NB4 (cell line): Measurements from ENCODE around the gene TRABD2B.

ENCODE experiments used
- MAX ChIP-seq: IDR thresholded peaks from 2 replicates; pipeline ENCODE4 v1.6.1; 2011; ENCODE audit warnings: low read depth, low read length
- POLR2A ChIP-seq: IDR thresholded peaks from 2 replicates; pipeline ENCODE4 v1.6.1; 2011; ENCODE audit warnings: mild to moderate bottlenecking; ENCODE audit not compliant: insufficient read length; ENCODE audit errors: extremely low read depth
- TF ChIP-seq, protein P1 (sequence below): IDR thresholded peaks from one replicate; pipeline ENCODE4 v1.5.1; 2012; ENCODE audit warnings: low read depth, low read length

DNA sequence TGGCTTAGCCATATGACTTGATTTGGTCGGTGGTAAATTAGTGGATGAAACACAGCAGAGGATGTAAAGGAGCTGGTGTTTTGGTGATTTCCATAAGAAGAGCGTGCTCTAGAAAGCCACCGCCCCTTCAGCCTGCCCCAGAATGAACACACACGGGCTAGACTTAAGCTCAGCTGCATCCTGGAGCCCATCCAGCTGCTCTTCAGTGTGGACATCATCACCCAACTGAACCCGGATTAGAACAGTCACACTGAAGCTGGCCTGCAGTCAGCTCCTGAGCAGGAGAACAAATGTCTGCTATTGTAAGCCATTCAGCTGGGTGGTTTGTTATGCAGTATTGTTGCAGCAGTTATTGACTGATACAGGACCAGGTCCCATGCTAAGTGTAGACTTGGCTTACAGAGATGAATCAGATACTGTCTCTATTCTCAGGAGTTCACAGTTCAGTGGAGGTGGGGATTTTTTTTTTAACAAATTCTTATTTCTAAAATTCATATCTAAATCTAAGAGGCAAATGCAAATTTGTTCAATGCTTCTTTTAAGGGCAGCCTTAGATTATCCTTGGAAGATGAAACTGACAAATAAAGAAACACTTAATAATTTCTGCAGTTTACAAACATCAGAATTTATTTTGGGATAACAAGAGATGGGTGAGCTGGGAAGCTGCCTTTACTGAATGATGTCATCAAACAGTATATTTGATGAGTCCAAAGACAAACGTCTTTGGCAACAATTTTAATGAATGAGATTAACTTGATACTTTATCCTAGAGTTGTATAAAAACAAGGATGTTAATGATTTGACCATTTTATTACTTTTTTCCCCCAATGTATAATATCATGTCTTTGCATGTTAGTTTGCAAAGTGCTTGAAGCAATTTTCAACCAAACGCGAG is 251.2 kb downstream of the TRABD2B start:
- TF ChIP-seq POLR2A (no peak), MAX (no peak)
- TF ChIP-seq, protein P1, sequence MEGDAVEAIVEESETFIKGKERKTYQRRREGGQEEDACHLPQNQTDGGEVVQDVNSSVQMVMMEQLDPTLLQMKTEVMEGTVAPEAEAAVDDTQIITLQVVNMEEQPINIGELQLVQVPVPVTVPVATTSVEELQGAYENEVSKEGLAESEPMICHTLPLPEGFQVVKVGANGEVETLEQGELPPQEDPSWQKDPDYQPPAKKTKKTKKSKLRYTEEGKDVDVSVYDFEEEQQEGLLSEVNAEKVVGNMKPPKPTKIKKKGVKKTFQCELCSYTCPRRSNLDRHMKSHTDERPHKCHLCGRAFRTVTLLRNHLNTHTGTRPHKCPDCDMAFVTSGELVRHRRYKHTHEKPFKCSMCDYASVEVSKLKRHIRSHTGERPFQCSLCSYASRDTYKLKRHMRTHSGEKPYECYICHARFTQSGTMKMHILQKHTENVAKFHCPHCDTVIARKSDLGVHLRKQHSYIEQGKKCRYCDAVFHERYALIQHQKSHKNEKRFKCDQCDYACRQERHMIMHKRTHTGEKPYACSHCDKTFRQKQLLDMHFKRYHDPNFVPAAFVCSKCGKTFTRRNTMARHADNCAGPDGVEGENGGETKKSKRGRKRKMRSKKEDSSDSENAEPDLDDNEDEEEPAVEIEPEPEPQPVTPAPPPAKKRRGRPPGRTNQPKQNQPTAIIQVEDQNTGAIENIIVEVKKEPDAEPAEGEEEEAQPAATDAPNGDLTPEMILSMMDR = no peak
